AG10803 (cell line): ENCODE measurements around the gene EML5.

Experiments used
- DNase-seq: peaks from one replicate; pipeline ENCODE4 v3.0.0; 2010; ENCODE audit warnings: low read depth
- H3K4me3 ChIP-seq: 2 replicates; pipeline ENCODE4 v1.5.1; 2011; ENCODE audit warnings: mild to moderate bottlenecking, low read length, control low read depth
- CTCF ChIP-seq: conservative IDR thresholded peaks from 2 replicates; pipeline ENCODE4 v1.5.1; 2011; ENCODE audit warnings: mild to moderate bottlenecking, low read length, control low read depth, inconsistent platforms

The EML5 gene

GRCh38 chr14:88613552-88614010, 179.2 kb downstream of the EML5 start:
- peak; percentile 29 for DNase-seq
- TF ChIP-seq CTCF = no peak
- no peak overlapping the region for H3K4me3 ChIP-seq

- H3K4me3 ChIP-seq = no peak overlapping the region
- TF ChIP-seq CTCF = no peak
- DNase-seq = no peak
Observed at GRCh38 chr14:88612981-88613380, 179.8 kb downstream of the EML5 start.

- no peak overlapping the region for H3K4me3 ChIP-seq
- TF ChIP-seq CTCF = no peak
- no peak for DNase-seq
Observed at GRCh38 chr14:88611878-88612277, 180.9 kb downstream of the EML5 start.

GRCh38 chr14:88607829-88608228, 184.9 kb downstream of the EML5 start:
- no peak for DNase-seq
- no peak overlapping the region for H3K4me3 ChIP-seq
- TF ChIP-seq CTCF = no peak

GRCh38 chr14:88605594-88605993, 187.2 kb downstream of the EML5 start:
- no peak overlapping the region for H3K4me3 ChIP-seq
- no peak for TF ChIP-seq CTCF
- DNase-seq = no peak

GRCh38 chr14:88604212-88604611, 188.5 kb downstream of the EML5 start:
- H3K4me3 ChIP-seq = no peak overlapping the region
- TF ChIP-seq CTCF = no peak
- no peak for DNase-seq

GRCh38 chr14:88599761-88600439, 192.9 kb downstream of the EML5 start:
- no peak for DNase-seq
- no peak overlapping the region for H3K4me3 ChIP-seq
- no peak for TF ChIP-seq CTCF
